H1 (cell line): Measurements from ENCODE around the gene IFI16. TPM values are rescaled to one million over a fixed set of nuclear protein-coding genes. Genes with fewer than 3 reads are reported as not detected.

Experiments used
- CTCF ChIA-PET: fragments of 300-600 bp; sonication (Branson Sonifier 250); formaldehyde crosslinking; loops from one replicate; lab custom pipeline; 2021; ENCODE audit not compliant: partially characterized antibody; lab: Charles Lee
- POLR2A ChIA-PET: fragments of 300-600 bp; sonication (Branson Sonifier 250); formaldehyde crosslinking; loops from one replicate; lab custom pipeline; 2021; ENCODE audit warnings: inconsistent platforms; ENCODE audit not compliant: partially characterized antibody; lab: Charles Lee
- DNase-seq, 2 experiments: peaks; one replicate each; pipeline versions ENCODE4 v3.0.0 to v3.0.0-alpha.2; 2010 to 2022; ENCODE audit warnings: low spot score in 2 of 2, low read depth in 1 of 2, mixed read lengths in 1 of 2
- FAIRE-seq: peaks from 2 replicates; lab custom pipeline; 2011; peaks lifted over from hg19 to GRCh38; lab: Jason Lieb, UNC
- H2AFZ ChIP-seq: 2 replicates; pipeline ENCODE4 v1.8.1; 2012; ENCODE audit warnings: low read length, inconsistent platforms
- H2AK5ac ChIP-seq: 2 replicates; pipeline ENCODE4 v1.6.1; 2013; ENCODE audit warnings: low read depth, low read length
- H2BK120ac ChIP-seq: replicated peaks from 2 replicates; pipeline ENCODE3; 2013; ENCODE audit warnings: low read depth, low read length, inconsistent platforms
- H2BK12ac ChIP-seq: 2 replicates; pipeline ENCODE4 v1.6.1; 2013; ENCODE audit warnings: low read depth, low read length
- H2BK15ac ChIP-seq: 2 replicates; pipeline ENCODE4 v1.6.1; 2013; ENCODE audit warnings: low read length
- H2BK20ac ChIP-seq: 2 replicates; pipeline ENCODE4 v1.6.1; 2013; ENCODE audit warnings: low read length
- H2BK5ac ChIP-seq: 2 replicates; pipeline ENCODE4 v1.6.1; 2013; ENCODE audit warnings: low read depth, low read length
- H3K14ac ChIP-seq: 2 replicates; pipeline ENCODE4 v1.6.1; 2013; ENCODE audit warnings: inconsistent platforms; ENCODE audit not compliant: insufficient read length
- H3K18ac ChIP-seq: 2 replicates; pipeline ENCODE4 v1.6.1; 2013; ENCODE audit warnings: low read length; ENCODE audit errors: extremely low read depth
- H3K23ac ChIP-seq: 2 replicates; pipeline ENCODE4 v1.6.1; 2013; ENCODE audit warnings: inconsistent platforms; ENCODE audit not compliant: insufficient read length
- H3K23me2 ChIP-seq: 2 replicates; pipeline ENCODE4 v1.6.1; 2013; ENCODE audit warnings: low read depth, low read length
- H3K27ac ChIP-seq: 2 replicates; pipeline ENCODE4 v1.6.1; 2011; ENCODE audit warnings: low read depth, low read length, inconsistent platforms
- H3K27me3 ChIP-seq, 4 experiments: replicated peaks in 1 of 4; 1 replicate in 1 of 4; 2 replicates in 3 of 4; pipeline versions ENCODE4 v1.6.1 to v1.8.1; 2011 to 2013; ENCODE audit warnings: low read length in 3 of 4, mild to moderate bottlenecking in 3 of 4, inconsistent platforms in 2 of 4, mixed read lengths in 2 of 4, moderate library complexity in 1 of 4; ENCODE audit not compliant: control insufficient read depth in 3 of 4, insufficient read depth in 3 of 4; ENCODE audit errors: extremely low read depth in 1 of 4
- H3K36me3 ChIP-seq, 4 experiments: 2 replicates each; pipeline versions ENCODE4 v1.6.1 to v1.8.1; 2011 to 2013; ENCODE audit warnings: mild to moderate bottlenecking in 4 of 4, low read length in 3 of 4, moderate library complexity in 2 of 4, control low read depth in 1 of 4, inconsistent platforms in 1 of 4; ENCODE audit not compliant: insufficient read depth in 4 of 4, control insufficient read depth in 2 of 4
- H3K4ac ChIP-seq: replicated peaks from 2 replicates; pipeline ENCODE3; 2013; ENCODE audit warnings: low read length, low read depth, mixed read lengths, inconsistent platforms; ENCODE audit not compliant: insufficient read length
- H3K4me1 ChIP-seq, 4 experiments: replicated peaks in 1 of 4; 1 replicate in 1 of 4; 2 replicates in 3 of 4; pipeline versions ENCODE4 v1.6.1 to v1.8.1; 2011 to 2013; ENCODE audit warnings: low read length in 3 of 4, inconsistent platforms in 2 of 4, mixed read lengths in 1 of 4; ENCODE audit not compliant: insufficient read depth in 4 of 4, control insufficient read depth in 3 of 4
- H3K4me2 ChIP-seq, 2 experiments: 2 replicates each; pipeline versions ENCODE4 v1.6.1 to v1.8.1; 2011 to 2013; ENCODE audit warnings: low read depth in 2 of 2, low read length in 2 of 2, control low read depth in 1 of 2, inconsistent platforms in 1 of 2, mild to moderate bottlenecking in 1 of 2; ENCODE audit not compliant: insufficient read depth in 1 of 2
- H3K4me3 ChIP-seq, 4 experiments: fragments of 200-600, 300-600 bp in 1 of 4; sonication (generic), shearing (Covaris generic), sonication (Bioruptor Twin) in 1 of 4; 2 replicates each; pipeline versions ENCODE4 v1.5.1 to v1.8.1; 2011 to 2016; ENCODE audit warnings: low read length in 4 of 4, low read depth in 3 of 4, control low read depth in 2 of 4, inconsistent platforms in 2 of 4, mild to moderate bottlenecking in 2 of 4, mixed read lengths in 1 of 4, moderate library complexity in 1 of 4; ENCODE audit not compliant: insufficient read depth in 2 of 4; ENCODE audit errors: extremely low read depth in 1 of 4
- H3K56ac ChIP-seq: replicated peaks from 2 replicates; pipeline ENCODE3; 2013; ENCODE audit warnings: low read depth, mild to moderate bottlenecking, mixed read lengths, low read length, inconsistent platforms; ENCODE audit not compliant: insufficient read length
- H3K79me1 ChIP-seq: 2 replicates; pipeline ENCODE4 v1.6.1; 2013; ENCODE audit warnings: low read depth, low read length, control low read depth
- H3K79me2 ChIP-seq, 2 experiments: 2 replicates each; pipeline versions ENCODE4 v1.6.1 to v1.8.1; 2012 to 2013; ENCODE audit warnings: low read length in 2 of 2, mild to moderate bottlenecking in 2 of 2, inconsistent platforms in 1 of 2; ENCODE audit not compliant: insufficient read depth in 2 of 2, control insufficient read depth in 1 of 2
- H3K9ac ChIP-seq, 4 experiments: replicated peaks in 1 of 4; 1 replicate in 1 of 4; 2 replicates in 3 of 4; pipeline versions ENCODE4 v1.6.1 to v1.8.1; 2011 to 2013; ENCODE audit warnings: low read depth in 3 of 4, low read length in 3 of 4, control low read depth in 2 of 4, mild to moderate bottlenecking in 2 of 4, moderate library complexity in 2 of 4, inconsistent platforms in 1 of 4; ENCODE audit errors: extremely low read depth in 1 of 4
- H3K9me3 ChIP-seq, 2 experiments: 2 replicates each; pipeline versions ENCODE4 v1.6.1 to v1.8.1; 2012 to 2013; ENCODE audit warnings: mild to moderate bottlenecking in 2 of 2, moderate library complexity in 2 of 2, control low read depth in 1 of 2, inconsistent platforms in 1 of 2, low read depth in 1 of 2, low read length in 1 of 2, mixed read lengths in 1 of 2; ENCODE audit not compliant: insufficient read depth in 2 of 2
- H4K20me1 ChIP-seq, 2 experiments: replicated peaks in 1 of 2; 2 replicates each; pipeline versions ENCODE3 to v1.8.1; 2011 to 2013; ENCODE audit warnings: inconsistent platforms in 2 of 2, low read length in 2 of 2, mild to moderate bottlenecking in 1 of 2; ENCODE audit not compliant: insufficient read depth in 2 of 2, control insufficient read depth in 1 of 2
- H4K5ac ChIP-seq: 2 replicates; pipeline ENCODE4 v1.6.1; 2013; ENCODE audit warnings: low read length, low read depth, mixed read lengths, inconsistent platforms; ENCODE audit not compliant: insufficient read length
- H4K8ac ChIP-seq: 2 replicates; pipeline ENCODE4 v1.8.0; 2013; ENCODE audit warnings: mild to moderate bottlenecking, moderate library complexity, low read length, inconsistent platforms; ENCODE audit not compliant: insufficient read depth; ENCODE audit errors: extremely low read depth
- H4K91ac ChIP-seq: replicated peaks from 2 replicates; pipeline ENCODE3; 2013; ENCODE audit warnings: low read length, mixed read lengths, inconsistent platforms; ENCODE audit not compliant: insufficient read length
- CTBP2 ChIP-seq: IDR thresholded peaks from 2 replicates; pipeline ENCODE4 v1.7.0; 2011; ENCODE audit warnings: borderline replicate concordance, mild to moderate bottlenecking, moderate library complexity, mixed read lengths, low read length; ENCODE audit not compliant: insufficient read depth, insufficient read length
- WGBS, 2 experiments: shearing (Covaris generic) in 1 of 2; methylation state at CpG; one replicate each; pipeline versions ENCODE4 v1.1.6 to v1.1.7; 2013 to 2015; ENCODE audit warnings: low lambda C conversion rate in 2 of 2, mixed read lengths in 2 of 2, inconsistent platforms in 1 of 2, low coverage in 1 of 2, missing lambda C conversion rate in 1 of 2; ENCODE audit not compliant: insufficient replicate concordance in 2 of 2, insufficient coverage in 1 of 2, insufficient read length in 1 of 2; ENCODE audit errors: extremely low coverage in 1 of 2, missing lambda C conversion rate in 1 of 2; 5-methylcytosine and 5-hydroxymethylcytosine counted together
- polyA plus RNA-seq, 7 experiments: library from polyadenylated mRNA; depleted of rRNA in 3 of 7; stranded (reverse) in 5 of 7; unstranded in 2 of 7; fragments of >200 nt in 5 of 7; fragments of 200-250 nt in 2 of 7; gene quantifications; 1 replicate in 5 of 7; 2 replicates in 1 of 7; 4 replicates in 1 of 7; pipeline versions ENCODE4 v1.2.1 to v1.2.3, GENCODE V29; 2011 to 2013; ENCODE audit warnings: missing spikeins in 2 of 7, mixed read lengths in 2 of 7
- total RNA-seq: library from RNA; stranded (reverse); fragmentation: NEBNext Ultra II Directional; extraction: Animal tissue kit (Norgen Biotek cat#: 25700); gene quantifications from 2 replicates; pipeline ENCODE4 v1.2.1, GENCODE V29; 2021

Gene IFI16
- total and polyA plus RNA-seq, 2 of the 8 experiments (the other 6 are each of a cell fraction or from before 2014, with no cell fraction given) = 0.63 to 0.74 TPM

DNA sequence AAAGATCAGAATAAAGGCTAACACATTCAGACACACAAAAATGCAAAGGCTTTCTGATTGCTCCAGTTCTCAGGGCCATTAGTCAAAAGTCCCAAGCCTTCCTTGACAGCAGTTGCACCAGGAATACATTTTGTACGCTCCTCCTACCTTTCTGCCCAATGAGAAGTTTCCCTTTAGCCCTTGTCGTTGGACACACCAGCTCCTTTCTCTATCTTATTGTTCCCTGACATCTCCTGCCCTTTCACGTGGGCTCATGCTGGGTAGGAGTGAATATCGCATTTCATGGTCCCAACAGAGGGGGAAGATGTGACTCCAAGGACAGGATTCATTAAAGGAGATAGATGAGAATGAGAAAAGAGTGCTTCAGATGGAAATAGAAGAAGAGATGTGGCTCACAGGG, 33.5 kb upstream of the IFI16 start:
- CTCF ChIA-PET = interaction anchor here (1.2 to 3.4 kb wide), 4 partner anchors 13 to 181 kb away, joined by 3 to 9 read pairs (median 3); no protein-coding TSS in a partner anchor

More for the DNA sequence above, 33.5 kb upstream of the IFI16 start:
- no peak overlapping the region for H3K4me2 ChIP-seq
- no peak overlapping the region for H3K4me3 ChIP-seq
- TF ChIP-seq CTBP2 = no peak
- TF ChIP-seq, all 59 proteins: peak for 0
- Histone ChIP-seq H3K56ac (no peak overlapping the region), H4K5ac (no peak overlapping the region), H2BK120ac (no peak overlapping the region), H2AFZ (peak overlapping the region; percentile 61; the same call in 1 of the 2 replicates), H3K36me3 (no peaks in the 10 kb centered on the region), H3K14ac (no peak overlapping the region), H2BK12ac (no peak overlapping the region), H4K8ac (no peak overlapping the region), H3K27ac (no peak overlapping the region), H3K27me3 (no peaks in the 10 kb centered on the region), H2BK15ac (no peak overlapping the region), H3K23me2 (no peaks in the 10 kb centered on the region), H2BK20ac (no peak overlapping the region), H3K4me1 (no peaks in the 10 kb centered on the region; a peak in 1 of 7 replicates), H2BK5ac (no peak overlapping the region), H3K79me2 (no peaks in the 10 kb centered on the region), H4K20me1 (no peaks in the 10 kb centered on the region), H3K9me3 (no peaks in the 10 kb centered on the region; a peak in 1 of 4 replicates), H3K9ac (no peak overlapping the region), H3K4ac (no peak overlapping the region), H4K91ac (no peak overlapping the region), H3K23ac (no peak overlapping the region), H2AK5ac (no peak overlapping the region), H3K79me1 (no peaks in the 10 kb centered on the region), H3K18ac (no peak overlapping the region)
- no peak for FAIRE-seq
- 44% methylated on average over 4 of the region's 4 CpGs; no CpG with 5 or more reads in 1 of the 2 experiments for WGBS, 2 experiments
- POLR2A ChIA-PET = no interaction called here
- no peak for DNase-seq
